KBM-7 (cell line): ENCODE results near the gene NFASC.

ENCODE experiments used
- DNase-seq: peaks from one replicate; pipeline ENCODE4 v3.0.0-alpha.2; 2015
- in situ Hi-C: fragments of 300-500 bp; cut with MboI; formaldehyde crosslinking; loops from 2 replicates; pipeline ENCODE4 v1.14.3; 2020; ENCODE audit warnings: low sequenced_read_pairs, low pct_unique_long_range_greater_than_20kb, mixed read lengths

NFASC gene

DNA sequence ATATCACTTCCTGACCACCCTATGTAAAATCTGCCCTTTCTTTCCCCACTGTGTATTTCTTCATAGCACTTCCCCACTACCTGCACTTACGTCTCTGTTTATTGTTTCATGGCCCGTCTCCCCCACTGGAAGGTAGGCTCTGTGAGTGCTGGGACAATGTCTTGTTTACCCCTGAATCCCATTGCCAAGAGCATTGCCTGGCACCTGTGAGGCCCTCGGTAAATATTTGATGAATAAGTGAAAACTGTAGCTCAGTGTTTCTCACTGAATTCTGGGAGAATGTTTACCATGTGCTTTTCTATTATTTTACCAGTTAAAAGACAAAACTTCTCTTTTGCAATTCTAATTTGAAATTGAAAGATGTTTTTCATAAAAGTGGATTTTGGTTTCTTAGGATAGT is 11.8 kb downstream of the NFASC start:
- in situ Hi-C loops, result no loop called here
- DNase-seq, result no peak

DNA sequence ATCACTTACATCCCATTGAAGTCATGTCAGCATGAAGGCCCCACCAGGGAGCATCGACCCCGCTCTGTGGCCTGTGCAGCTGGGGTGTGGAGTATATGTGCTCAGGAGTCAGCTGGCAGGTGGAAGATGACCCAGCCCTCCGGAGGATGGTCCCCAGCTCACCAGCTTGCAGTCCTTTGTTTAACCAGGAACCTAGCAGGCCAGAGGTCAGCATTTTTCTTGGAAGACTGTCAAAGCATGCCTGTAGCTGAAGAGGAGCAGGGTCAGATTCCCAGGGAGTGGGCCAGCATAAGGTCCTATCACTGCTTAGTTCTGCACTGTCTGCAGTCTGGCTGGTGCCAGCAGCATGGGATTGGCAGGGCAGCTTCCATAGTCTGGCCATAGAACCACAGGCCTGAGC is 12.7 kb downstream of the NFASC start:
- DNase-seq, result no peak

DNA sequence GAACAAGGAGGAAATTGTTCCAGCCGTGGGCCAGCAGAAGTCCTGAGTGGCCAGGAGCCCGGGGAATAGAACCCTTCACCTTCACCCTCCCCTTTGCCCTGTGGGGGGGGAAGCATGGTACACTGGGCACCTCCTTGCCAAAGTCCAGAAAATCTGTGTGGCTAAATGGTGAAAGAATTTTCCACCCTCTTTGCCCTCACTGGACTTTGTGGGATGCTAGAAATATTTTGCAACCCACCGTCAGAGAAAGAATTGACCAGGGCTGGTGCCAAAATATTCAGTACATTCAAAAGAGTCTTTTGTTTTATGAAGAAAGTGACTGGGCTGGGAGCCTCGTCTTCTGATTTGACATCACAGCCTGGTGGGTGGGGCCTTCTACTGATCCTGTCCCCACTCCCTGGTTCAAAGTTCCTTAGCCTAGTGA is 14.6 kb downstream of the NFASC start:
- in situ Hi-C loops, result no loop called here
- DNase-seq, result no peak

More for the DNA sequence above, 12.7 kb downstream of the NFASC start:
- in situ Hi-C loops, result no loop called here

- in situ Hi-C loops, result no loop called here
- DNase-seq, result no peak
Measured at GRCh38 chr1:204885790-204886189, 15.1 kb downstream of the NFASC start.

DNA sequence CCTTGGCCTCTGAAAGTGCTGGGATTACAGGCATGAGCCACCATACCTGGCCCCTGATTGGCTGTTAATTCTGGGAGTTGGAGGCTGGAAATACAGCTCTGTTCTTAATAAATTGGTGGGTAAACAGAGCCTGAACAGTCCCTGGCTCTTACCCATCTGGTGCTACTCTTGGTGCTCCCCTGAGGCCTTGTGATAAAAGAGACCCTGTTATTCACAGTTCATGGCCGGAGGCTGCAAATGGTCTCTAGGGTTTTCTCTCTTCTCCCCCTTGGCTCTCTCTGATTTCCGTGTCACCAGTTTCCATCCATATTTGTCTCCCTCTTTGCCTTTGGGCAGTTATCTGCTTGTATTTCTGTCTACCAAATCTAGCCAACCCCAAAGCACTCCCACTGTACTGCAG is 17.2 kb downstream of the NFASC start:
- in situ Hi-C loops, result no loop called here
- no peak for DNase-seq

GRCh38 chr1:204888294-204888693 is 17.6 kb downstream of the NFASC start:
- in situ Hi-C loops, result no loop called here
- DNase-seq, result no peak

DNA sequence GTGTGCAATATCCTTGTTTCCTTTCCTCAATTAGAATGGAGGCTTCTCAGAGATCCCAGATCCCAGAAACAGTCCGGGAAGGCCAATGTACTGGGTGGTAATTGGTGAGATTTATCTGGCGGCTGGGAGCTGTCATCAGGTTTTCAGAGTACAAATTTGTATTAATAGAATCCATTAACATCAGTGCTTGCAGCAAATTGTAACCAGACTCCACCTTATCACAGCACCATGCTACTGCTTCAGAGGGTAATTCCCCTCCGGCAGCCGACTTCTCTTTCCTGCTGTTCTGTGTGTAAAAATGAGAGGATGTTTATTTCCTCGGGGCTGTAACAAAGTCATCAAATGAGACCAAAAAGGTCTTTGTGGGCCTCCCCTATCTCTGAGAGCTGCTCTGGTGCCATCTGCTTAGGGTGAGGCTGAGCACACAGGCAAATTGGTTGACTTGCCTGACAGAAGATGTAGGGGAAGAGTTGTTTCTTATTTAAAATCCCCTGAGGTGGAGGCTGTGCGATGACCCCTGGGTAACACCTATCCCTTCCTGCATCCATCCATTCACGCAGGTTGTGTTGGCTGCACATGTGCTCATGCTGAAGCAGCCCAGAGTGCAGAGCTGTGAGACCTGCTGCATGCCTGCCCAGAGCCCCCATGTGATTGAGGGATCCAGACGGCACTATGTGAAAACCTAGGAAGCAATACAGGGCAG is 19.2 kb downstream of the NFASC start:
- in situ Hi-C loops, result no loop called here

GRCh38 chr1:204891860-204892259 is 21.2 kb downstream of the NFASC start:
- in situ Hi-C loops, result no loop called here
- DNase-seq, result no peak

More for the DNA sequence above, 19.2 kb downstream of the NFASC start:
- no peak for DNase-seq

GRCh38 chr1:204894031-204894430 is 23.4 kb downstream of the NFASC start:
- in situ Hi-C loops, result no loop called here
- no peak for DNase-seq

GRCh38 chr1:204894606-204895005 is 23.9 kb downstream of the NFASC start:
- no peak for DNase-seq
- in situ Hi-C loops, result no loop called here

DNA sequence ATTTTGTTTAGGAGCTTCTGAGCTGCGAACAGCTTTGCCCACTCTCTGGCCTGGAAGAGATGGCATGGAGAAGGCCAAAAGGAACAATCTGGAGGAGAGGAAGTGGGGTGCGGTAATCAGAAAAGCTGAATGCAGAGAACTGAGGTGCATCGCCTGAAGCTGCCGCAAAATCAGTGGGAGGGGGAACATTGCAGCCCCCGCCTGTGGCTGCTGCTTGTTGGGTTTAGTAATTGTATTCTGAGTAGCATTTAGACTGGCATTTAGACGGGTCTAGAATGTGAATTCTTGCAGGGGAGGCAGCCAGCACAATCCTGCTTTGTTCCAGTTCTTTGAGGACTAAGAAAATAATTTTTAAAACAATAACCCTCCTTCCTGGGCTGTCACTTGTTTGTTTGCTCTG is 25.4 kb downstream of the NFASC start:
- in situ Hi-C loops, result no loop called here

DNA sequence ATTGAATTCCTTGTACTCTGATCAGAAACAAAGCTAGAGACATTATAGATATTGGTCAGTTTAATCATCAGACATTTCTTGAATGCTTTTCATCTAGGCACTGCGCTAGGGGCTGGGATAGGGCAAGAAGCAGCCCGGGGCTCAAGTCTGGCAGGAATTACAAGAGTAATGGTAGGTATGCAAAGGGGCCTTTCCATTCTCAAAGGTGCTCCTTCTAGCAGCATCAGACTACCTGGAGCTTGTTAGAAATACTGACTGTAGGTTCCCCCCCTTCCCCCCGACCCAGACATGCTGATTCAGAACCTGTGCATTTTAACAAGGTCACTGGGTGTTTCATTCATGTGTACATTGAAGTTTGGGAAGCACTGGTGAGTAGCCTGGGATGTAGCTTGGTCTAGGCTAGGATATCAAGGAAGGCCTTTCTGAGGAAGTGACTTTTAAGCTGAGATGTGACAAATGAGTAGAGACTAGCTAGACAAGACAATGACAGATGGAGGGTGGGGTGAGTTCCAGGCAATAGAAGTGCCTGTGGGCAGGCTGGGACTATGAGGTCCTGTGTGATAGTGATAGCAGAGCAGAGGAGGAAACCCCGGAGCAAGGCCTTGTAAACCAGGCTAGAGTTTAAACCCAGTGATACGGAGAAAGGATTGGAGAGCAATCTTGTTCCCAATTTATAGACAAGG is 26.3 kb downstream of the NFASC start:
- in situ Hi-C loops, result no loop called here
- DNase-seq, result no peak

More for the DNA sequence above, 25.4 kb downstream of the NFASC start:
- DNase-seq, result no peak

GRCh38 chr1:204900721-204901120 is 30.1 kb downstream of the NFASC start:
- DNase-seq, result no peak
- in situ Hi-C loops, result no loop called here

GRCh38 chr1:204902671-204903070 is 32.0 kb downstream of the NFASC start:
- DNase-seq, result no peak
- in situ Hi-C loops, result no loop called here

- DNase-seq, result no peak
- in situ Hi-C loops, result no loop called here
Measured at GRCh38 chr1:204904228-204904810, 33.7 kb downstream of the NFASC start.

DNA sequence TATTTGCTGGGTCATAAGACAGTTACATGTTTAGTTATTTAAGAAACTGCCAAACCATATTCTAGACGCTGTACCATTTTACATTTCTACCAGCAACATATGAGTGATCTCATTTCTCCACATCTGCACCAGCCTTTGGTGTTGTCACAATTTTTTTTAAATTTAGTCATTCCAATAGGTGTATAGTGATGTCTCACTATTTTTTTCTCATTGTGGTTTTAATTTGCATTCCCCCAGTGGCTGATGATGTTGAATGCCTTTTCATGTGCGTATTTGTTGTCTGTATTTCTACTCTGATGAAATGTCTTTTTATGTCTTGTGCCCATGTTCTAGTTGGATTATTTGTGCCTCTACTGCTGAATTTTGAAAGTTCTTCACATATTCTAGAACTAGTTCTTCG is 38.4 kb downstream of the NFASC start:
- in situ Hi-C loops, result no loop called here
- no peak for DNase-seq

- DNase-seq, result no peak
- in situ Hi-C loops, result no loop called here
Measured at GRCh38 chr1:204915861-204916495, 45.3 kb downstream of the NFASC start.

DNA sequence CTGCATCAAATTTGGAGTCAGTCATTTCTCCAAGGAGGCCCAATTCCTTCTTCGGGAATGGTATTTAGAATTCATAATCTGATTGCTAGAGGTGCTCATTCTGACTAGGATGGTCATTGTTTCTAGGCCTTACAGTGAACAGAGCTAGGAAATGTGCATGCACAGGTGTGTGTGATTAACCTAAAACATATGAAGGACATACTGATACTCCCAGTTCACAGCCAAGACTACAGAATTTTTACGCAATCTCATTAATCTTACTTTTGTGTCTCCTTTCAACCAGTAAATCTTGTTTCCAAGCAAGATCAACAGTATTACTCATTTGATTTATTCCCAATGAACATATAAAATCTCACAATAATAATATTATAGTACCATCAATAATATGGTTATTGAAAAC is 47.1 kb downstream of the NFASC start:
- in situ Hi-C loops, result no loop called here
- no peak for DNase-seq

DNA sequence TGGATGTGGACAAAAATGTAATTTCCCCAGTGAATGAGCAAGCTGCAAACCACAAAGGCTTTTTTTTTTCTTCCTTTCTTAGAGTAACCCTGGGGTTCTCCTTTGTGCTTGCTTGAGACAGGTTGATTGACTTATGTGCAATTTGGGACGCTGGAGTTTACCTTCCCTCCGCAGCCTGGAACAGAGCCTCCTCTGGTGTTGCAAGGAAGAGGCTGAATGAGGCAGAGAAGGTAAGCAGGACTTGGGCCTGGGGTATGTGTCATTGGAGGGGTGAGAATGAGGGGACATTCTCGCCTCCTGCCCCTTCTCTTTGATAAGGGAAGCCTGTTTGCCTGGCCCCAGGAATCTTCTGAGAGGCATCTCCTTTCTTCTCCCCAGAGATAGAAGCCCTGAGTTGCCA is 49.8 kb downstream of the NFASC start:
- no peak for DNase-seq
- in situ Hi-C loops, result no loop called here

GRCh38 chr1:204920967-204921366 is 50.3 kb downstream of the NFASC start:
- DNase-seq, result no peak
- in situ Hi-C loops, result no loop called here
